Sigmoid colon (tissue), 4 donors: ENCODE data around the gene GPC3.

Experiments
- CTCF ChIP-seq, 4 experiments: fragments of 450-650 bp in 3 of 4; fragments of 200-600 bp in 1 of 4; IDR thresholded peaks; one replicate each; pipeline ENCODE4 v1.5.1; 2016 to 2019; ENCODE audit warnings: antibody characterized with exemption in 4 of 4, mild to moderate bottlenecking in 3 of 4, moderate library complexity in 2 of 4
- EP300 ChIP-seq, 4 donors: sonication (generic); formaldehyde crosslinking; IDR thresholded peaks; one replicate each; pipeline ENCODE4 v1.6.1; 2017; ENCODE audit warnings: antibody characterized with exemption in 4 of 4
- POLR2A ChIP-seq, 2 donors: fragments of 450-650 bp; IDR thresholded peaks; one replicate each; pipeline ENCODE4 v1.6.1; 2016; ENCODE audit warnings: antibody characterized with exemption in 2 of 2, mild to moderate bottlenecking in 2 of 2, moderate library complexity in 2 of 2

GRCh38 chrX:133789829-133790228 lies 195.6 kb downstream of the GPC3 start:
- TF ChIP-seq CTCF (IDR thresholded peaks at IDR 0.05): no peak
- no peak for TF ChIP-seq EP300 (IDR thresholded peaks at IDR 0.05)
- TF ChIP-seq POLR2A (IDR thresholded peaks at IDR 0.05): no peak
